ENCODE results near the gene FAM76A. TPM values are rescaled to one million over a fixed set of nuclear protein-coding genes. Genes with fewer than 3 reads are reported as not detected.

Gene FAM76A
- total and polyA plus RNA-seq, 2 donors (not counting 1 experiment from before 2014, with no cell fraction given), result 13.5 to 17.5 TPM

DNA sequence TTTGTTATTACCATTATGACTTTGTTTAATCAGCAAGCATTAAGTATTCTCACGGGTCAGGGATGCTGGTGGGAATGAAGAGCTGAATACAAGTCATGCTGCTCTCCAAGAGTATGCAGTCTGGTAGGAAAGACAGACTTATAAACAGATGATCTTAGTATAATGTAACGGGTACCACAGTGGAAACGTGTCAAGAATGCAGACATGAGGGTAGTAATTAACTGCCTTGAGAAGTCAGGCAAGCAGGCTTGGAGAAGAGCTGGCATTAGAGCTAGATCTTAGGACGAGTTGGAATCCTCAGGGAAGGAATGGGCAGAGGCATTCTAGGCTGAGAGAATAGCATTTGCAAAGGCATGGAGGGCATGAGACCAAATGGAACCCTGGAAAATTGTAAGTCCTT is 19.7 kb downstream of the FAM76A start:
- Histone ChIP-seq H3K27me3 (ENCODE audit: control insufficient read depth, insufficient read depth, low read length) (no peaks in the 10 kb centered on the region), H3K4me1 (ENCODE audit: control insufficient read depth, extremely low read depth, insufficient read depth, low read length) (no peaks in the 10 kb centered on the region), H3K79me2 (ENCODE audit: control insufficient read depth, insufficient read depth, low read length) (no peaks in the 10 kb centered on the region), H4K20me1 (ENCODE audit: control insufficient read depth, extremely low read depth, insufficient read depth, low read length) (no peaks in the 10 kb centered on the region), H3K9ac (ENCODE audit: insufficient read depth, low read length) (no peak overlapping the region), H3K9me3 (ENCODE audit: control insufficient read depth, insufficient read depth, low read depth, low read length) (no peaks in the 10 kb centered on the region), H3K27ac (ENCODE audit: insufficient read depth, low read length) (no peak overlapping the region), H2AFZ (ENCODE audit: low read length) (no peak overlapping the region), H3K4me2 (ENCODE audit: extremely low read depth, insufficient read depth, low read length) (no peak overlapping the region), H3K4me3 (replicated peaks in 1 of 4; ENCODE audit: control extremely low read depth in 1 of 4, insufficient read depth in 1 of 4, low read depth in 3 of 4, low read length in 4 of 4) (no peak overlapping the region), H3K36me3 (ENCODE audit: control insufficient read depth, insufficient read depth, low read length) (peaks cover 4% of the 10 kb centered on the region)
- DNase-seq (ENCODE audit: low read depth in 2 of 2), result no peak
- TF ChIP-seq, protein P1, sequence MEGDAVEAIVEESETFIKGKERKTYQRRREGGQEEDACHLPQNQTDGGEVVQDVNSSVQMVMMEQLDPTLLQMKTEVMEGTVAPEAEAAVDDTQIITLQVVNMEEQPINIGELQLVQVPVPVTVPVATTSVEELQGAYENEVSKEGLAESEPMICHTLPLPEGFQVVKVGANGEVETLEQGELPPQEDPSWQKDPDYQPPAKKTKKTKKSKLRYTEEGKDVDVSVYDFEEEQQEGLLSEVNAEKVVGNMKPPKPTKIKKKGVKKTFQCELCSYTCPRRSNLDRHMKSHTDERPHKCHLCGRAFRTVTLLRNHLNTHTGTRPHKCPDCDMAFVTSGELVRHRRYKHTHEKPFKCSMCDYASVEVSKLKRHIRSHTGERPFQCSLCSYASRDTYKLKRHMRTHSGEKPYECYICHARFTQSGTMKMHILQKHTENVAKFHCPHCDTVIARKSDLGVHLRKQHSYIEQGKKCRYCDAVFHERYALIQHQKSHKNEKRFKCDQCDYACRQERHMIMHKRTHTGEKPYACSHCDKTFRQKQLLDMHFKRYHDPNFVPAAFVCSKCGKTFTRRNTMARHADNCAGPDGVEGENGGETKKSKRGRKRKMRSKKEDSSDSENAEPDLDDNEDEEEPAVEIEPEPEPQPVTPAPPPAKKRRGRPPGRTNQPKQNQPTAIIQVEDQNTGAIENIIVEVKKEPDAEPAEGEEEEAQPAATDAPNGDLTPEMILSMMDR (conservative IDR thresholded peaks at IDR 0.05 in 1 of 2, IDR thresholded peaks at IDR 0.05 in 1 of 2; ENCODE audit: low read depth in 1 of 2, low read length in 2 of 2), result no peak
- no peak for TF ChIP-seq EZH2 (IDR thresholded peaks at IDR 0.05; ENCODE audit: low read length, missing control alignments)

- peak in 1 of 2 donors; percentile 83 for DNase-seq (ENCODE audit: low read depth in 2 of 2)
- Histone ChIP-seq H3K9ac (ENCODE audit: insufficient read depth, low read length) (no peak overlapping the region), H4K20me1 (ENCODE audit: control insufficient read depth, extremely low read depth, insufficient read depth, low read length) (no peaks in the 10 kb centered on the region), H3K36me3 (ENCODE audit: control insufficient read depth, insufficient read depth, low read length) (no peaks in the 10 kb centered on the region), H3K27me3 (ENCODE audit: control insufficient read depth, insufficient read depth, low read length) (no peaks in the 10 kb centered on the region), H3K27ac (ENCODE audit: insufficient read depth, low read length) (no peak overlapping the region), H2AFZ (ENCODE audit: low read length) (no peak overlapping the region), H3K4me1 (ENCODE audit: control insufficient read depth, extremely low read depth, insufficient read depth, low read length) (no peaks in the 10 kb centered on the region), H3K4me3 (replicated peaks in 1 of 4; ENCODE audit: control extremely low read depth in 1 of 4, insufficient read depth in 1 of 4, low read depth in 3 of 4, low read length in 4 of 4) (peak overlapping the region in 1 of 4 experiments; percentile 27), H3K79me2 (ENCODE audit: control insufficient read depth, insufficient read depth, low read length) (no peaks in the 10 kb centered on the region), H3K4me2 (ENCODE audit: extremely low read depth, insufficient read depth, low read length) (no peak overlapping the region), H3K9me3 (ENCODE audit: control insufficient read depth, insufficient read depth, low read depth, low read length) (no peaks in the 10 kb centered on the region)
- TF ChIP-seq, protein P1 (conservative IDR thresholded peaks at IDR 0.05 in 1 of 2, IDR thresholded peaks at IDR 0.05 in 1 of 2; ENCODE audit: low read depth in 1 of 2, low read length in 2 of 2), result no peak
Observed at GRCh38 chr1:27752360-27752759, 26.6 kb downstream of the FAM76A start.

DNA sequence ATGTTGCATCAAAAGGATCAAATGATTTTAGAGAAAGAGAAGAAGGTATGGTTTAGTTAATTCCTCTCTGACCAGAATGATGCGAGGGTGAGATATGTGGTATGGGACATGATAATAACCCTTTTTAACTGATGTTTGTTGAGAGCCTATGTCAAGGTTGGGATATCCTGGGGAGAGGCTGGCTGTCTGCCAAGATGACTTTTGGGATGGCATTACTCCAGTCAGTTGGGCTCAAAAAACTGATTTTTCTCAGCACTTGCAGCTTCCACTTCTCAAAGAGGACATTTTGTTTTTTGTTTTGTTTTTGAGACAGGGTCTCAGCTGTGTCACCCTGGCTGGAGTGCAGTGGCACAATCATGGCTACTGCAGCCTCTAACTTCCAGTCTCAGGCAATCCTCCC is 29.5 kb downstream of the FAM76A start:
- no peak for DNase-seq (ENCODE audit: low read depth in 2 of 2)
- Histone ChIP-seq H3K4me3 (replicated peaks in 1 of 4; ENCODE audit: control extremely low read depth in 1 of 4, insufficient read depth in 1 of 4, low read depth in 3 of 4, low read length in 4 of 4) (no peak overlapping the region), H3K27me3 (ENCODE audit: control insufficient read depth, insufficient read depth, low read length) (no peaks in the 10 kb centered on the region), H3K9ac (ENCODE audit: insufficient read depth, low read length) (no peak overlapping the region), H3K27ac (ENCODE audit: insufficient read depth, low read length) (no peak overlapping the region), H4K20me1 (ENCODE audit: control insufficient read depth, extremely low read depth, insufficient read depth, low read length) (no peaks in the 10 kb centered on the region), H3K4me2 (ENCODE audit: extremely low read depth, insufficient read depth, low read length) (no peak overlapping the region), H3K9me3 (ENCODE audit: control insufficient read depth, insufficient read depth, low read depth, low read length) (no peaks in the 10 kb centered on the region), H3K79me2 (ENCODE audit: control insufficient read depth, insufficient read depth, low read length) (no peaks in the 10 kb centered on the region), H2AFZ (ENCODE audit: low read length) (no peak overlapping the region), H3K4me1 (ENCODE audit: control insufficient read depth, extremely low read depth, insufficient read depth, low read length) (no peaks in the 10 kb centered on the region), H3K36me3 (ENCODE audit: control insufficient read depth, insufficient read depth, low read length) (no peaks in the 10 kb centered on the region)
- no peak for TF ChIP-seq EZH2 (IDR thresholded peaks at IDR 0.05; ENCODE audit: low read length, missing control alignments)
- TF ChIP-seq, protein P1 (conservative IDR thresholded peaks at IDR 0.05 in 1 of 2, IDR thresholded peaks at IDR 0.05 in 1 of 2; ENCODE audit: low read depth in 1 of 2, low read length in 2 of 2), result no peak
